IMR-90 (cell line): ENCODE measurements around the gene PIK3C2A. TPM values are rescaled to one million over a fixed set of nuclear protein-coding genes. Genes with fewer than 3 reads are reported as not detected.

Experiments used
- ATAC-seq: fragments of 200-7000 bp; cut with Tn5 transposase; 2 replicates; pipeline ENCODE4 v1.9.1; 2020; ENCODE audit warnings: low read depth, mild to moderate bottlenecking, moderate library complexity
- BruUV-seq: library from RNA; stranded (reverse); fragments of 400-500 nt; replicated peaks from 2 replicates; lab custom pipeline; 2021; lab: Mats Ljungman, UMichigan
- CTCF ChIA-PET: fragments of 300-600 bp; formaldehyde crosslinking; extraction: SDS; loops from one replicate; lab custom pipeline; 2021; ENCODE audit warnings: antibody characterized with exemption; lab: Yijun Ruan, JAX
- POLR2A ChIA-PET: fragments of 300-600 bp; sonication (Branson Sonifier 250); formaldehyde crosslinking; loops from one replicate; lab custom pipeline; 2022; ENCODE audit warnings: antibody characterized with exemption; ENCODE audit not compliant: unreplicated experiment; lab: Charles Lee
- DNase-seq: peaks from one replicate; pipeline ENCODE4 v3.0.0; 2013
- H2AFZ ChIP-seq: replicated peaks from 2 replicates; pipeline ENCODE3; 2013; ENCODE audit warnings: low read length, mild to moderate bottlenecking; ENCODE audit not compliant: poor library complexity
- H2AK5ac ChIP-seq: 2 replicates; pipeline ENCODE4 v1.6.1; 2013; ENCODE audit warnings: low read depth, low read length, inconsistent platforms
- H2AK9ac ChIP-seq: replicated peaks from 2 replicates; pipeline ENCODE3; 2013; ENCODE audit warnings: mild to moderate bottlenecking, low read depth, low read length, moderate library complexity; ENCODE audit not compliant: poor library complexity
- H2BK120ac ChIP-seq: 2 replicates; pipeline ENCODE4 v1.6.1; 2013; ENCODE audit warnings: low read depth, low read length, inconsistent platforms
- H2BK15ac ChIP-seq: 3 replicates; pipeline ENCODE4 v1.6.1; 2013; ENCODE audit warnings: low read depth, low read length, inconsistent platforms
- H2BK20ac ChIP-seq: 2 replicates; pipeline ENCODE4 v1.6.1; 2013; ENCODE audit warnings: low read depth, mild to moderate bottlenecking, inconsistent platforms, low read length, moderate library complexity
- H2BK5ac ChIP-seq: 2 replicates; pipeline ENCODE4 v1.6.1; 2013; ENCODE audit warnings: mild to moderate bottlenecking, low read depth, low read length, inconsistent platforms; ENCODE audit not compliant: poor library complexity, severe bottlenecking
- H3K14ac ChIP-seq: replicated peaks from 2 replicates; pipeline ENCODE4 v1.6.1; 2013; ENCODE audit warnings: low read depth, low read length, inconsistent platforms
- H3K18ac ChIP-seq: 2 replicates; pipeline ENCODE4 v1.6.1; 2013; ENCODE audit warnings: low read depth, low read length, control low read depth
- H3K23ac ChIP-seq: 2 replicates; pipeline ENCODE4 v1.6.1; 2013; ENCODE audit warnings: low read depth, low read length, inconsistent platforms
- H3K27ac ChIP-seq: 2 replicates; pipeline ENCODE4 v1.5.1; 2013; ENCODE audit warnings: mild to moderate bottlenecking, control low read depth, low read length; ENCODE audit not compliant: insufficient read depth
- H3K27me3 ChIP-seq: 2 replicates; pipeline ENCODE4 v1.6.1; 2013; ENCODE audit warnings: low read length; ENCODE audit not compliant: control insufficient read depth, insufficient read depth
- H3K36me3 ChIP-seq: 2 replicates; pipeline ENCODE4 v1.6.1; 2013; ENCODE audit warnings: low read length, mixed read lengths; ENCODE audit not compliant: control insufficient read depth, insufficient read depth
- H3K4ac ChIP-seq: 2 replicates; pipeline ENCODE4 v1.6.1; 2013; ENCODE audit warnings: low read depth, low read length, inconsistent platforms
- H3K4me1 ChIP-seq: 2 replicates; pipeline ENCODE4 v1.6.1; 2013; ENCODE audit warnings: low read length, mixed read lengths; ENCODE audit not compliant: control insufficient read depth, insufficient read depth
- H3K4me2 ChIP-seq: 2 replicates; pipeline ENCODE4 v1.6.1; 2013; ENCODE audit warnings: low read depth, mild to moderate bottlenecking, control low read depth, low read length, moderate library complexity
- H3K4me3 ChIP-seq: 2 replicates; pipeline ENCODE4 v1.5.1; 2013; ENCODE audit warnings: low read depth, mild to moderate bottlenecking, control low read depth, low read length, moderate library complexity; ENCODE audit not compliant: insufficient read depth
- H3K56ac ChIP-seq: 2 replicates; pipeline ENCODE4 v1.6.1; 2013; ENCODE audit warnings: low read length, inconsistent platforms; ENCODE audit not compliant: insufficient read depth; ENCODE audit errors: extremely low read depth
- H3K79me1 ChIP-seq, 2 experiments: 2 replicates each; pipeline ENCODE4 v1.6.1; 2013; ENCODE audit warnings: low read length in 2 of 2, inconsistent platforms in 1 of 2, low read depth in 1 of 2
- H3K9ac ChIP-seq: 2 replicates; pipeline ENCODE4 v1.6.1; 2013; ENCODE audit warnings: low read depth, low read length, control low read depth
- H3K9me1 ChIP-seq: 2 replicates; pipeline ENCODE4 v1.6.1; 2013; ENCODE audit warnings: low read length, inconsistent platforms; ENCODE audit not compliant: insufficient read depth
- H3K9me3 ChIP-seq: 2 replicates; pipeline ENCODE4 v1.6.1; 2013; ENCODE audit warnings: low read length; ENCODE audit not compliant: control insufficient read depth, insufficient read depth
- H4K20me1 ChIP-seq: 2 replicates; pipeline ENCODE4 v1.6.1; 2013; ENCODE audit warnings: low read length, inconsistent platforms; ENCODE audit not compliant: insufficient read depth
- H4K5ac ChIP-seq: 2 replicates; pipeline ENCODE4 v1.6.1; 2013; ENCODE audit warnings: mild to moderate bottlenecking, low read depth, low read length, control low read depth
- H4K8ac ChIP-seq, 2 experiments: 2 replicates each; pipeline ENCODE4 v1.6.1; 2013; ENCODE audit warnings: low read depth in 2 of 2, low read length in 2 of 2, control low read depth in 1 of 2, inconsistent platforms in 1 of 2
- H4K91ac ChIP-seq: 2 replicates; pipeline ENCODE4 v1.6.1; 2013; ENCODE audit warnings: low read depth, low read length, inconsistent platforms; ENCODE audit not compliant: insufficient read depth
- BHLHE40 ChIP-seq: fragments of 150-350 bp; IDR thresholded peaks from 2 replicates; pipeline ENCODE4 v1.6.1; 2016; ENCODE audit warnings: mild to moderate bottlenecking, low read depth, low read length
- CEBPB ChIP-seq: IDR thresholded peaks from 2 replicates; pipeline ENCODE4 v1.6.1; 2012; ENCODE audit warnings: low read depth, low read length, improper control_type of control experiment
- CHD1 ChIP-seq: IDR thresholded peaks from 2 replicates; pipeline ENCODE4 v1.6.1; 2012; ENCODE audit warnings: low read depth, low read length, improper control_type of control experiment
- MAFK ChIP-seq: IDR thresholded peaks from 2 replicates; pipeline ENCODE4 v1.6.1; 2012; ENCODE audit warnings: low read depth, low read length, improper control_type of control experiment
- MAZ ChIP-seq: IDR thresholded peaks from 2 replicates; pipeline ENCODE4 v1.6.1; 2012; ENCODE audit warnings: low read depth, mild to moderate bottlenecking, low read length, improper control_type of control experiment, moderate library complexity, borderline replicate concordance
- MXI1 ChIP-seq: IDR thresholded peaks from 2 replicates; pipeline ENCODE4 v1.6.1; 2012; ENCODE audit warnings: low read depth, mild to moderate bottlenecking, low read length, moderate library complexity, borderline replicate concordance
- NFE2L2 ChIP-seq: fragments of 150-350 bp; IDR thresholded peaks from 2 replicates; pipeline ENCODE4 v1.6.1; 2016; ENCODE audit warnings: low read depth, mild to moderate bottlenecking, low read length
- POLR2A ChIP-seq: IDR thresholded peaks from 2 replicates; pipeline ENCODE4 v1.6.1; 2012; ENCODE audit warnings: mild to moderate bottlenecking, low read depth, low read length
- RCOR1 ChIP-seq: IDR thresholded peaks from 2 replicates; pipeline ENCODE4 v1.6.1; 2012; ENCODE audit warnings: mild to moderate bottlenecking, low read length, improper control_type of control experiment; ENCODE audit not compliant: insufficient replicate concordance
- RFX5 ChIP-seq: IDR thresholded peaks from 2 replicates; pipeline ENCODE4 v1.8.0; 2012; ENCODE audit warnings: low read depth, mild to moderate bottlenecking, low read length, moderate library complexity
- SMC3 ChIP-seq: fragments of 150-350 bp; IDR thresholded peaks from 2 replicates; pipeline ENCODE4 v1.6.1; 2016; ENCODE audit warnings: low read depth, mild to moderate bottlenecking, antibody characterized with exemption, low read length, moderate library complexity
- WGBS, 2 experiments: methylation state at CpG; one replicate each; pipeline versions ENCODE4 v1.1.5 to v1.1.7; 2013; ENCODE audit warnings: missing lambda C conversion rate in 2 of 2; ENCODE audit not compliant: insufficient read length in 1 of 2; ENCODE audit errors: extremely low coverage in 2 of 2; 5-methylcytosine and 5-hydroxymethylcytosine counted together
- dilution Hi-C: fragments of 300-500 bp; cut with HindIII; formaldehyde crosslinking; loops from one replicate; pipeline ENCODE4 v1.14.3; 2018; ENCODE audit warnings: low sequenced_read_pairs; ENCODE audit not compliant: unreplicated experiment
- in situ Hi-C: fragments of 300-500 bp; cut with MboI; formaldehyde crosslinking; loops from 3 replicates; pipeline ENCODE4 v1.14.3; 2019; ENCODE audit warnings: low sequenced_read_pairs, inconsistent platforms, mixed read lengths
- intact Hi-C: fragments of 100-400 bp; cut with micrococcal nuclease; formaldehyde crosslinking; loops from 2 replicates; pipeline ENCODE4 v1.10.0; 2022
- polyA plus RNA-seq, 3 experiments: library from polyadenylated mRNA; depleted of rRNA; stranded (reverse); fragments of >200 nt; gene quantifications; 2 replicates each; pipeline ENCODE4 v1.2.3, GENCODE V29; 2012; ENCODE audit warnings: low replicate concordance in 1 of 3
- total RNA-seq: library from RNA; depleted of rRNA; stranded (reverse); fragments of >200 nt; gene quantifications from 2 replicates; pipeline ENCODE4 v1.2.3, GENCODE V29; 2012
- TF ChIP-seq, protein P1 (sequence below): fragments of 150-350 bp; IDR thresholded peaks from 2 replicates; pipeline ENCODE4 v1.6.1; 2017; ENCODE audit warnings: mild to moderate bottlenecking, antibody characterized with exemption, low read length, low read depth
- TF ChIP-seq, protein P2 (sequence below): conservative IDR thresholded peaks from 2 replicates; pipeline ENCODE4 v1.5.1; 2012; ENCODE audit warnings: mild to moderate bottlenecking, low read depth, low read length, improper control_type of control experiment
- TF ChIP-seq, protein P3 (sequence below): fragments of 150-350 bp; IDR thresholded peaks from 2 replicates; pipeline ENCODE4 v1.6.1; 2016; ENCODE audit warnings: low read depth, mild to moderate bottlenecking, low read length, moderate library complexity, borderline replicate concordance

Gene PIK3C2A
- total and polyA plus RNA-seq, 2 of the 4 experiments (the other 2 are of a cell fraction): 14.6 to 36.6 TPM

DNA sequence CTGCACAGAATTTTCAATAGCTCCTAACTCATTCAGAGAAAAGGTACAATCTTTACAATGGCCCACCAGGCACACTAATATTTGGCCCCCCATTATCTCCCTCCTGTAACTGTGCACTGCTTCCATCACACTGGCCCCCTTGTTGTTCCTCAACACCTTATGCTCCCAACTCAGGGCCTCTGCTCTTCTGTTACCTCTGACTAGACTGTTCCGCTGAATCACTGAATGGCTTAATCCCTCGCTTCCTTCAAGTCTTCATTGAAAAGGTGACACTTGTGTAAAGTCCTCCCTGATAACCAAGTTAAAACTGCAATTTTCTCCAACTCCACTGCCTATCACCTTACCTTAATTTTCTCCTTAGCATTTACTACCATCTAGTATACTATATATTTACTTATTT is 21.8 kb downstream of the PIK3C2A start:
- no peak for ATAC-seq
- WGBS, 2 experiments: 94% methylated on average over 2 of the region's 2 CpGs; no CpG with 5 or more reads in 1 of the 2 experiments
- Histone ChIP-seq H4K20me1 (peaks cover 4% of the 10 kb centered on the region; the same call in 1 of the 2 replicates), H3K4me2 (no peak overlapping the region), H3K27me3 (no peaks in the 10 kb centered on the region), H4K8ac (no peak overlapping the region), H3K9me1 (no peaks in the 10 kb centered on the region), H3K36me3 (0 out of 2 replicates have a peak, but pooled peaks cover 1% of the 10 kb centered on the region), H3K4ac (no peak overlapping the region), H3K4me1 (no peaks in the 10 kb centered on the region), H3K18ac (no peak overlapping the region), H3K4me3 (no peak overlapping the region), H3K79me1 (peaks cover 24 to 31% of the 10 kb centered on the region in 2 experiments), H2AK9ac (no peak overlapping the region), H3K9ac (no peak overlapping the region), H2AFZ (no peak overlapping the region), H2BK20ac (no peak overlapping the region), H2AK5ac (no peak overlapping the region), H4K91ac (no peak overlapping the region), H3K9me3 (no peaks in the 10 kb centered on the region), H3K23ac (no peak overlapping the region), H2BK5ac (no peak overlapping the region), H4K5ac (no peak overlapping the region), H2BK15ac (no peak overlapping the region), H2BK120ac (no peak overlapping the region), H3K27ac (no peak overlapping the region), H3K14ac (no peak overlapping the region), H3K56ac (no peak overlapping the region)
- ChIA-PET POLR2A (no interaction called here), CTCF (interaction anchor here (1.3 kb wide), 1 partner anchor 11 kb away, joined by 3 read pairs; no protein-coding TSS in a partner anchor)
- TF ChIP-seq, protein P1, sequence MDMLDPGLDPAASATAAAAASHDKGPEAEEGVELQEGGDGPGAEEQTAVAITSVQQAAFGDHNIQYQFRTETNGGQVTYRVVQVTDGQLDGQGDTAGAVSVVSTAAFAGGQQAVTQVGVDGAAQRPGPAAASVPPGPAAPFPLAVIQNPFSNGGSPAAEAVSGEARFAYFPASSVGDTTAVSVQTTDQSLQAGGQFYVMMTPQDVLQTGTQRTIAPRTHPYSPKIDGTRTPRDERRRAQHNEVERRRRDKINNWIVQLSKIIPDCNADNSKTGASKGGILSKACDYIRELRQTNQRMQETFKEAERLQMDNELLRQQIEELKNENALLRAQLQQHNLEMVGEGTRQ: no peak
- TF ChIP-seq SMC3: no peak
- no peak for TF ChIP-seq BHLHE40
- TF ChIP-seq, protein P2, sequence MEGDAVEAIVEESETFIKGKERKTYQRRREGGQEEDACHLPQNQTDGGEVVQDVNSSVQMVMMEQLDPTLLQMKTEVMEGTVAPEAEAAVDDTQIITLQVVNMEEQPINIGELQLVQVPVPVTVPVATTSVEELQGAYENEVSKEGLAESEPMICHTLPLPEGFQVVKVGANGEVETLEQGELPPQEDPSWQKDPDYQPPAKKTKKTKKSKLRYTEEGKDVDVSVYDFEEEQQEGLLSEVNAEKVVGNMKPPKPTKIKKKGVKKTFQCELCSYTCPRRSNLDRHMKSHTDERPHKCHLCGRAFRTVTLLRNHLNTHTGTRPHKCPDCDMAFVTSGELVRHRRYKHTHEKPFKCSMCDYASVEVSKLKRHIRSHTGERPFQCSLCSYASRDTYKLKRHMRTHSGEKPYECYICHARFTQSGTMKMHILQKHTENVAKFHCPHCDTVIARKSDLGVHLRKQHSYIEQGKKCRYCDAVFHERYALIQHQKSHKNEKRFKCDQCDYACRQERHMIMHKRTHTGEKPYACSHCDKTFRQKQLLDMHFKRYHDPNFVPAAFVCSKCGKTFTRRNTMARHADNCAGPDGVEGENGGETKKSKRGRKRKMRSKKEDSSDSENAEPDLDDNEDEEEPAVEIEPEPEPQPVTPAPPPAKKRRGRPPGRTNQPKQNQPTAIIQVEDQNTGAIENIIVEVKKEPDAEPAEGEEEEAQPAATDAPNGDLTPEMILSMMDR: no peak
- no peak for TF ChIP-seq MAZ
- no peak for TF ChIP-seq CEBPB
- TF ChIP-seq MXI1: no peak
- TF ChIP-seq NFE2L2: no peak
- TF ChIP-seq, protein P3, sequence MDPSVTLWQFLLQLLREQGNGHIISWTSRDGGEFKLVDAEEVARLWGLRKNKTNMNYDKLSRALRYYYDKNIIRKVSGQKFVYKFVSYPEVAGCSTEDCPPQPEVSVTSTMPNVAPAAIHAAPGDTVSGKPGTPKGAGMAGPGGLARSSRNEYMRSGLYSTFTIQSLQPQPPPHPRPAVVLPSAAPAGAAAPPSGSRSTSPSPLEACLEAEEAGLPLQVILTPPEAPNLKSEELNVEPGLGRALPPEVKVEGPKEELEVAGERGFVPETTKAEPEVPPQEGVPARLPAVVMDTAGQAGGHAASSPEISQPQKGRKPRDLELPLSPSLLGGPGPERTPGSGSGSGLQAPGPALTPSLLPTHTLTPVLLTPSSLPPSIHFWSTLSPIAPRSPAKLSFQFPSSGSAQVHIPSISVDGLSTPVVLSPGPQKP: no peak
- no peak for TF ChIP-seq POLR2A
- TF ChIP-seq RCOR1: no peak
- TF ChIP-seq CHD1: no peak
- TF ChIP-seq RFX5: no peak
- no peak for TF ChIP-seq MAFK
- intact Hi-C loops: no loop called here
- in situ Hi-C loops: no loop called here
- BruUV-seq: no TSS peak
- dilution Hi-C loops: no loop called here
- DNase-seq: no peak
